H1 (cell line): ENCODE data around the gene PI16. TPM values are rescaled to one million over a fixed set of nuclear protein-coding genes. Genes with fewer than 3 reads are reported as not detected.

Experiments used
- CTCF ChIA-PET: fragments of 300-600 bp; sonication (Branson Sonifier 250); formaldehyde crosslinking; loops from one replicate; lab custom pipeline; 2021; ENCODE audit not compliant: partially characterized antibody; lab: Charles Lee
- POLR2A ChIA-PET: fragments of 300-600 bp; sonication (Branson Sonifier 250); formaldehyde crosslinking; loops from one replicate; lab custom pipeline; 2021; ENCODE audit warnings: inconsistent platforms; ENCODE audit not compliant: partially characterized antibody; lab: Charles Lee
- DNase-seq, 2 experiments: peaks; one replicate each; pipeline versions ENCODE4 v3.0.0 to v3.0.0-alpha.2; 2010 to 2022; ENCODE audit warnings: low spot score in 2 of 2, low read depth in 1 of 2, mixed read lengths in 1 of 2
- FAIRE-seq: peaks from 2 replicates; lab custom pipeline; 2011; peaks lifted over from hg19 to GRCh38; lab: Jason Lieb, UNC
- H2AFZ ChIP-seq: 2 replicates; pipeline ENCODE4 v1.8.1; 2012; ENCODE audit warnings: low read length, inconsistent platforms
- H2AK5ac ChIP-seq: 2 replicates; pipeline ENCODE4 v1.6.1; 2013; ENCODE audit warnings: low read depth, low read length
- H2BK120ac ChIP-seq: replicated peaks from 2 replicates; pipeline ENCODE3; 2013; ENCODE audit warnings: low read depth, low read length, inconsistent platforms
- H2BK12ac ChIP-seq: 2 replicates; pipeline ENCODE4 v1.6.1; 2013; ENCODE audit warnings: low read depth, low read length
- H2BK15ac ChIP-seq: 2 replicates; pipeline ENCODE4 v1.6.1; 2013; ENCODE audit warnings: low read length
- H2BK20ac ChIP-seq: 2 replicates; pipeline ENCODE4 v1.6.1; 2013; ENCODE audit warnings: low read length
- H2BK5ac ChIP-seq: 2 replicates; pipeline ENCODE4 v1.6.1; 2013; ENCODE audit warnings: low read depth, low read length
- H3K14ac ChIP-seq: 2 replicates; pipeline ENCODE4 v1.6.1; 2013; ENCODE audit warnings: inconsistent platforms; ENCODE audit not compliant: insufficient read length
- H3K18ac ChIP-seq: 2 replicates; pipeline ENCODE4 v1.6.1; 2013; ENCODE audit warnings: low read length; ENCODE audit errors: extremely low read depth
- H3K23ac ChIP-seq: 2 replicates; pipeline ENCODE4 v1.6.1; 2013; ENCODE audit warnings: inconsistent platforms; ENCODE audit not compliant: insufficient read length
- H3K23me2 ChIP-seq: 2 replicates; pipeline ENCODE4 v1.6.1; 2013; ENCODE audit warnings: low read depth, low read length
- H3K27ac ChIP-seq: 2 replicates; pipeline ENCODE4 v1.6.1; 2011; ENCODE audit warnings: low read depth, low read length, inconsistent platforms
- H3K27me3 ChIP-seq, 4 experiments: replicated peaks in 1 of 4; 1 replicate in 1 of 4; 2 replicates in 3 of 4; pipeline versions ENCODE4 v1.6.1 to v1.8.1; 2011 to 2013; ENCODE audit warnings: low read length in 3 of 4, mild to moderate bottlenecking in 3 of 4, inconsistent platforms in 2 of 4, mixed read lengths in 2 of 4, moderate library complexity in 1 of 4; ENCODE audit not compliant: control insufficient read depth in 3 of 4, insufficient read depth in 3 of 4; ENCODE audit errors: extremely low read depth in 1 of 4
- H3K36me3 ChIP-seq, 4 experiments: 2 replicates each; pipeline versions ENCODE4 v1.6.1 to v1.8.1; 2011 to 2013; ENCODE audit warnings: mild to moderate bottlenecking in 4 of 4, low read length in 3 of 4, moderate library complexity in 2 of 4, control low read depth in 1 of 4, inconsistent platforms in 1 of 4; ENCODE audit not compliant: insufficient read depth in 4 of 4, control insufficient read depth in 2 of 4
- H3K4ac ChIP-seq: replicated peaks from 2 replicates; pipeline ENCODE3; 2013; ENCODE audit warnings: low read length, low read depth, mixed read lengths, inconsistent platforms; ENCODE audit not compliant: insufficient read length
- H3K4me1 ChIP-seq, 4 experiments: replicated peaks in 1 of 4; 1 replicate in 1 of 4; 2 replicates in 3 of 4; pipeline versions ENCODE4 v1.6.1 to v1.8.1; 2011 to 2013; ENCODE audit warnings: low read length in 3 of 4, inconsistent platforms in 2 of 4, mixed read lengths in 1 of 4; ENCODE audit not compliant: insufficient read depth in 4 of 4, control insufficient read depth in 3 of 4
- H3K4me2 ChIP-seq, 2 experiments: 2 replicates each; pipeline versions ENCODE4 v1.6.1 to v1.8.1; 2011 to 2013; ENCODE audit warnings: low read depth in 2 of 2, low read length in 2 of 2, control low read depth in 1 of 2, inconsistent platforms in 1 of 2, mild to moderate bottlenecking in 1 of 2; ENCODE audit not compliant: insufficient read depth in 1 of 2
- H3K4me3 ChIP-seq, 4 experiments: fragments of 200-600, 300-600 bp in 1 of 4; sonication (generic), shearing (Covaris generic), sonication (Bioruptor Twin) in 1 of 4; 2 replicates each; pipeline versions ENCODE4 v1.5.1 to v1.8.1; 2011 to 2016; ENCODE audit warnings: low read length in 4 of 4, low read depth in 3 of 4, control low read depth in 2 of 4, inconsistent platforms in 2 of 4, mild to moderate bottlenecking in 2 of 4, mixed read lengths in 1 of 4, moderate library complexity in 1 of 4; ENCODE audit not compliant: insufficient read depth in 2 of 4; ENCODE audit errors: extremely low read depth in 1 of 4
- H3K56ac ChIP-seq: replicated peaks from 2 replicates; pipeline ENCODE3; 2013; ENCODE audit warnings: low read depth, mild to moderate bottlenecking, mixed read lengths, low read length, inconsistent platforms; ENCODE audit not compliant: insufficient read length
- H3K79me1 ChIP-seq: 2 replicates; pipeline ENCODE4 v1.6.1; 2013; ENCODE audit warnings: low read depth, low read length, control low read depth
- H3K79me2 ChIP-seq, 2 experiments: 2 replicates each; pipeline versions ENCODE4 v1.6.1 to v1.8.1; 2012 to 2013; ENCODE audit warnings: low read length in 2 of 2, mild to moderate bottlenecking in 2 of 2, inconsistent platforms in 1 of 2; ENCODE audit not compliant: insufficient read depth in 2 of 2, control insufficient read depth in 1 of 2
- H3K9ac ChIP-seq, 4 experiments: replicated peaks in 1 of 4; 1 replicate in 1 of 4; 2 replicates in 3 of 4; pipeline versions ENCODE4 v1.6.1 to v1.8.1; 2011 to 2013; ENCODE audit warnings: low read depth in 3 of 4, low read length in 3 of 4, control low read depth in 2 of 4, mild to moderate bottlenecking in 2 of 4, moderate library complexity in 2 of 4, inconsistent platforms in 1 of 4; ENCODE audit errors: extremely low read depth in 1 of 4
- H3K9me3 ChIP-seq, 2 experiments: 2 replicates each; pipeline versions ENCODE4 v1.6.1 to v1.8.1; 2012 to 2013; ENCODE audit warnings: mild to moderate bottlenecking in 2 of 2, moderate library complexity in 2 of 2, control low read depth in 1 of 2, inconsistent platforms in 1 of 2, low read depth in 1 of 2, low read length in 1 of 2, mixed read lengths in 1 of 2; ENCODE audit not compliant: insufficient read depth in 2 of 2
- H4K20me1 ChIP-seq, 2 experiments: replicated peaks in 1 of 2; 2 replicates each; pipeline versions ENCODE3 to v1.8.1; 2011 to 2013; ENCODE audit warnings: inconsistent platforms in 2 of 2, low read length in 2 of 2, mild to moderate bottlenecking in 1 of 2; ENCODE audit not compliant: insufficient read depth in 2 of 2, control insufficient read depth in 1 of 2
- H4K5ac ChIP-seq: 2 replicates; pipeline ENCODE4 v1.6.1; 2013; ENCODE audit warnings: low read length, low read depth, mixed read lengths, inconsistent platforms; ENCODE audit not compliant: insufficient read length
- H4K8ac ChIP-seq: 2 replicates; pipeline ENCODE4 v1.8.0; 2013; ENCODE audit warnings: mild to moderate bottlenecking, moderate library complexity, low read length, inconsistent platforms; ENCODE audit not compliant: insufficient read depth; ENCODE audit errors: extremely low read depth
- H4K91ac ChIP-seq: replicated peaks from 2 replicates; pipeline ENCODE3; 2013; ENCODE audit warnings: low read length, mixed read lengths, inconsistent platforms; ENCODE audit not compliant: insufficient read length
- CEBPB ChIP-seq: IDR thresholded peaks from 2 replicates; pipeline ENCODE4 v1.6.1; 2012; ENCODE audit warnings: low read depth, low read length
- CHD1 ChIP-seq: IDR thresholded peaks from 2 replicates; pipeline ENCODE4 v1.6.1; 2012; ENCODE audit warnings: low read depth, low read length, improper control_type of control experiment
- CHD2 ChIP-seq: IDR thresholded peaks from 2 replicates; pipeline ENCODE4 v1.6.1; 2012; ENCODE audit warnings: low read length, improper control_type of control experiment
- GABPA ChIP-seq: IDR thresholded peaks from 2 replicates; pipeline ENCODE4 v1.6.1; 2011; ENCODE audit warnings: mild to moderate bottlenecking, low read length, moderate library complexity, borderline replicate concordance; ENCODE audit not compliant: insufficient read depth
- RAD21 ChIP-seq, 2 experiments: IDR thresholded peaks in 1 of 2; conservative IDR thresholded peaks in 1 of 2; 2 replicates each; pipeline ENCODE4 v1.6.1; 2011; ENCODE audit warnings: low read depth in 2 of 2, low read length in 2 of 2, improper control_type of control experiment in 1 of 2, inconsistent platforms in 1 of 2, mild to moderate bottlenecking in 1 of 2, moderate library complexity in 1 of 2
- RNF2 ChIP-seq: fragments of 200-900, 300-1000 bp; sonication (generic); IDR thresholded peaks from 2 replicates; pipeline ENCODE4 v1.7.1; 2016; ENCODE audit warnings: borderline replicate concordance, low read depth, mild to moderate bottlenecking, antibody characterized with exemption, low read length; ENCODE audit not compliant: poor library complexity, severe bottlenecking; ENCODE audit errors: missing control alignments
- SIRT6 ChIP-seq: IDR thresholded peaks from one replicate; pipeline ENCODE4 v1.7.1; 2012; ENCODE audit warnings: low read length, inconsistent platforms
- SIX5 ChIP-seq: IDR thresholded peaks from 2 replicates; pipeline ENCODE4 v1.6.1; 2011; ENCODE audit warnings: mild to moderate bottlenecking, low read depth, low read length
- SRF ChIP-seq: IDR thresholded peaks from 2 replicates; pipeline ENCODE4 v1.6.1; 2011; ENCODE audit warnings: mild to moderate bottlenecking, low read depth, low read length, moderate library complexity
- TAF7 ChIP-seq: optimal IDR thresholded peaks from 2 replicates; pipeline ENCODE3; 2011; ENCODE audit warnings: low read depth, mild to moderate bottlenecking, inconsistent platforms, low read length, moderate library complexity, borderline replicate concordance
- TEAD4 ChIP-seq: IDR thresholded peaks from 2 replicates; pipeline ENCODE4 v1.6.1; 2012; ENCODE audit warnings: low read depth, low read length, inconsistent platforms, mixed read lengths
- WGBS, 2 experiments: shearing (Covaris generic) in 1 of 2; methylation state at CpG; one replicate each; pipeline versions ENCODE4 v1.1.6 to v1.1.7; 2013 to 2015; ENCODE audit warnings: low lambda C conversion rate in 2 of 2, mixed read lengths in 2 of 2, inconsistent platforms in 1 of 2, low coverage in 1 of 2, missing lambda C conversion rate in 1 of 2; ENCODE audit not compliant: insufficient replicate concordance in 2 of 2, insufficient coverage in 1 of 2, insufficient read length in 1 of 2; ENCODE audit errors: extremely low coverage in 1 of 2, missing lambda C conversion rate in 1 of 2; 5-methylcytosine and 5-hydroxymethylcytosine counted together
- polyA plus RNA-seq, 7 experiments: library from polyadenylated mRNA; depleted of rRNA in 3 of 7; stranded (reverse) in 5 of 7; unstranded in 2 of 7; fragments of >200 nt in 5 of 7; fragments of 200-250 nt in 2 of 7; gene quantifications; 1 replicate in 5 of 7; 2 replicates in 1 of 7; 4 replicates in 1 of 7; pipeline versions ENCODE4 v1.2.1 to v1.2.3, GENCODE V29; 2011 to 2013; ENCODE audit warnings: missing spikeins in 2 of 7, mixed read lengths in 2 of 7
- total RNA-seq: library from RNA; stranded (reverse); fragmentation: NEBNext Ultra II Directional; extraction: Animal tissue kit (Norgen Biotek cat#: 25700); gene quantifications from 2 replicates; pipeline ENCODE4 v1.2.1, GENCODE V29; 2021
- TF ChIP-seq, protein P1 (sequence below), 3 experiments: IDR thresholded peaks; 1 replicate in 2 of 3; 2 replicates in 1 of 3; pipeline versions ENCODE4 v1.5.1 to v1.6.1; 2011; ENCODE audit warnings: low read length in 3 of 3, mild to moderate bottlenecking in 3 of 3, inconsistent platforms in 2 of 3, low read depth in 1 of 3, moderate library complexity in 1 of 3; ENCODE audit not compliant: insufficient read depth in 1 of 3; ENCODE audit errors: control extremely low read depth in 1 of 3

PI16 gene
- total and polyA plus RNA-seq, 2 of the 8 experiments (the other 6 are each of a cell fraction or from before 2014, with no cell fraction given) = 0.05 TPM; not detected in 1

GRCh38 chr6:36928547-36928918 lies 26.0 kb upstream of the PI16 start:
- H2BK12ac ChIP-seq = no peak overlapping the region
- no peaks in the 10 kb centered on the region for H3K23me2 ChIP-seq
- no peak overlapping the region for H2BK20ac ChIP-seq
- no peaks in the 10 kb centered on the region for H3K79me2 ChIP-seq
- H2AFZ ChIP-seq = no peak overlapping the region
- no peak for DNase-seq
- no peak overlapping the region for H3K18ac ChIP-seq
- CTCF ChIA-PET = interaction anchor here (0.9 to 1.4 kb wide), 2 partner anchors 18 to 28 kb away, joined by 3 to 5 read pairs; no protein-coding TSS in a partner anchor
- no peak overlapping the region for H3K56ac ChIP-seq
- H3K9ac ChIP-seq = no peak overlapping the region
- no peak for TF ChIP-seq CHD1
- no peak for TF ChIP-seq TAF7
- no peak for TF ChIP-seq SRF
- TF ChIP-seq TEAD4 = no peak
- TF ChIP-seq CHD2 = no peak
- TF ChIP-seq RNF2 = no peak
- no peak for TF ChIP-seq SIRT6
- TF ChIP-seq, protein P1, sequence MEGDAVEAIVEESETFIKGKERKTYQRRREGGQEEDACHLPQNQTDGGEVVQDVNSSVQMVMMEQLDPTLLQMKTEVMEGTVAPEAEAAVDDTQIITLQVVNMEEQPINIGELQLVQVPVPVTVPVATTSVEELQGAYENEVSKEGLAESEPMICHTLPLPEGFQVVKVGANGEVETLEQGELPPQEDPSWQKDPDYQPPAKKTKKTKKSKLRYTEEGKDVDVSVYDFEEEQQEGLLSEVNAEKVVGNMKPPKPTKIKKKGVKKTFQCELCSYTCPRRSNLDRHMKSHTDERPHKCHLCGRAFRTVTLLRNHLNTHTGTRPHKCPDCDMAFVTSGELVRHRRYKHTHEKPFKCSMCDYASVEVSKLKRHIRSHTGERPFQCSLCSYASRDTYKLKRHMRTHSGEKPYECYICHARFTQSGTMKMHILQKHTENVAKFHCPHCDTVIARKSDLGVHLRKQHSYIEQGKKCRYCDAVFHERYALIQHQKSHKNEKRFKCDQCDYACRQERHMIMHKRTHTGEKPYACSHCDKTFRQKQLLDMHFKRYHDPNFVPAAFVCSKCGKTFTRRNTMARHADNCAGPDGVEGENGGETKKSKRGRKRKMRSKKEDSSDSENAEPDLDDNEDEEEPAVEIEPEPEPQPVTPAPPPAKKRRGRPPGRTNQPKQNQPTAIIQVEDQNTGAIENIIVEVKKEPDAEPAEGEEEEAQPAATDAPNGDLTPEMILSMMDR (IDR thresholded peaks at IDR 0.05; ENCODE audit: control extremely low read depth in 1 of 3, insufficient read depth in 1 of 3, low read depth in 1 of 3, low read length in 3 of 3) = no peak
- no peak for TF ChIP-seq GABPA
- TF ChIP-seq SIX5 = no peak
- TF ChIP-seq CEBPB = no peak
- no peak for TF ChIP-seq RAD21 (IDR thresholded peaks at IDR 0.05 in 1 of 2, conservative IDR thresholded peaks at IDR 0.05 in 1 of 2; ENCODE audit: low read depth in 2 of 2, low read length in 2 of 2)
- POLR2A ChIA-PET = no interaction called here
- H3K36me3 ChIP-seq = no peaks in the 10 kb centered on the region
- no peak overlapping the region for H2BK120ac ChIP-seq
- H4K91ac ChIP-seq = no peak overlapping the region
- no peak overlapping the region for H2BK5ac ChIP-seq
- no peaks in the 10 kb centered on the region for H3K4me1 ChIP-seq
- H2AK5ac ChIP-seq = no peak overlapping the region
- no peaks in the 10 kb centered on the region for H3K79me1 ChIP-seq
- H4K8ac ChIP-seq = no peak overlapping the region; the same call in 1 of the 2 replicates
- H3K27ac ChIP-seq = no peak overlapping the region
- no peak for FAIRE-seq
- H3K14ac ChIP-seq = no peak overlapping the region
- H3K4ac ChIP-seq = no peak overlapping the region
- peaks cover 0 to 2% of the 10 kb centered on the region in 2 experiments for H4K20me1 ChIP-seq
- no peak overlapping the region for H2BK15ac ChIP-seq
- no peaks in the 10 kb centered on the region for H3K27me3 ChIP-seq
- H4K5ac ChIP-seq = no peak overlapping the region
- no peaks in the 10 kb centered on the region for H3K9me3 ChIP-seq
- H3K4me3 ChIP-seq = no peak overlapping the region
- H3K23ac ChIP-seq = no peak overlapping the region
- H3K4me2 ChIP-seq = no peak overlapping the region
- 83% methylated on average over 6 of the region's 7 CpGs; no CpG with 5 or more reads in 1 of the 2 experiments for WGBS, 2 experiments
